ENCODE measurements around the gene ORC6.

- TF ChIP-seq HMBOX1 (IDR thresholded peaks at IDR 0.05) (no peak), NBN (IDR thresholded peaks at IDR 0.05; ENCODE audit: low read depth) (no peak)
These were observed 43.1 kb downstream of the ORC6 start for GRCh38 chr16:46732561-46732960.
